ENCODE data around the gene PSMA5. TPM values are rescaled to one million over a fixed set of nuclear protein-coding genes. Genes with fewer than 3 reads are reported as not detected.

Gene PSMA5
- total and polyA plus RNA-seq, 2 of the 4 experiments (the other 2 are of a cell fraction) = 75.5 to 107 TPM

DNA sequence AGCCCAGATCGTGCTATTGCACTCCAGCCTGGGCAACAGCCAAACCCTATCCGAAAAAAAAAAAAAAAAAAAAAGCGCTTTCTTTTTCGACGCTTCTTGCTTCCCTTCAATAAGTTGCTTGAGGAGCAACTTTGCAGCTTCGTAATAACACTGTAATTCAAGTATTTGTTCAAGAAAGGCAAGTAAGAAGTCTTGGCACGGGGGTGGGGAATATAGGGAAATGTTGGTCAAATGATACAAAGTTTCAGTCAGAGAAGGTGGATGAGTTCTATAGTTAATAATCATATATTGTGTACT is 871 bp upstream of the PSMA5 start:
- Histone ChIP-seq H3K79me1 (ENCODE audit: low read depth in 1 of 2, low read length in 2 of 2) (peaks cover 9 to 40% of the 10 kb centered on the region in 2 experiments), H2AK9ac (replicated peaks; ENCODE audit: low read depth, low read length, poor library complexity) (peak overlapping the region; percentile 98), H3K4ac (ENCODE audit: low read depth, low read length) (peak overlapping the region; percentile 78), H2AFZ (replicated peaks; ENCODE audit: low read length, poor library complexity) (peak overlapping the region; percentile 96), H4K20me1 (ENCODE audit: insufficient read depth, low read length) (peaks cover 25% of the 10 kb centered on the region), H3K4me3 (ENCODE audit: insufficient read depth, low read depth, low read length) (peak overlapping the region; percentile 70), H2BK5ac (ENCODE audit: low read depth, low read length, poor library complexity, severe bottlenecking) (peak overlapping the region; percentile 79), H3K9me1 (ENCODE audit: insufficient read depth, low read length) (peaks cover 3% of the 10 kb centered on the region; the same call in 1 of the 2 replicates), H2AK5ac (ENCODE audit: low read depth, low read length) (no peak overlapping the region), H2BK20ac (ENCODE audit: low read depth, low read length) (no peak overlapping the region), H3K9me3 (ENCODE audit: control insufficient read depth, insufficient read depth, low read length) (no peaks in the 10 kb centered on the region), H2BK120ac (ENCODE audit: low read depth, low read length) (no peak overlapping the region), H4K91ac (ENCODE audit: insufficient read depth, low read depth, low read length) (0 out of 2 replicates have a peak overlapping the region, but pooled peaks have one; percentile 31), H4K8ac (ENCODE audit: low read depth in 2 of 2, low read length in 2 of 2) (peak overlapping the region; percentile 37 to 90), H3K9ac (ENCODE audit: low read depth, low read length) (peak overlapping the region; percentile 72; the same call in 1 of the 2 replicates), H3K56ac (ENCODE audit: extremely low read depth, insufficient read depth, low read length) (peak overlapping the region; percentile 13; the same call in 1 of the 2 replicates), H3K4me1 (ENCODE audit: control insufficient read depth, insufficient read depth, low read length) (peaks cover 8% of the 10 kb centered on the region), H3K27me3 (ENCODE audit: control insufficient read depth, insufficient read depth, low read length) (no peaks in the 10 kb centered on the region), H3K4me2 (ENCODE audit: low read depth, low read length) (peak overlapping the region; percentile 71), H3K36me3 (ENCODE audit: control insufficient read depth, insufficient read depth, low read length) (no peaks in the 10 kb centered on the region), H3K14ac (replicated peaks; ENCODE audit: low read depth, low read length) (peak overlapping the region; percentile 81), H3K23ac (ENCODE audit: low read depth, low read length) (peak overlapping the region; percentile 48; the same call in 1 of the 2 replicates), H3K18ac (ENCODE audit: low read depth, low read length) (no peak overlapping the region), H3K27ac (ENCODE audit: insufficient read depth, low read length) (peak overlapping the region; percentile 76; the same call in 1 of the 2 replicates), H2BK15ac (ENCODE audit: low read depth, low read length) (no peak overlapping the region), H4K5ac (ENCODE audit: low read depth, low read length) (no peak overlapping the region)
- ATAC-seq (ENCODE audit: low read depth) = no peak
- dilution Hi-C loops (cut with HindIII; ENCODE audit: low sequenced_read_pairs, unreplicated experiment) (no loop called here), in situ Hi-C loops (cut with MboI; ENCODE audit: low sequenced_read_pairs) (no loop called here), intact Hi-C loops (cut with micrococcal nuclease) (loop anchor here (2.0 kb wide), 1 partner anchor 106 kb away; no protein-coding TSS in a partner anchor)
- ChIA-PET CTCF (interaction anchor here (1.5 kb wide), 1 partner anchor 27 kb away, joined by 4 read pairs; no protein-coding TSS in a partner anchor), POLR2A (ENCODE audit: unreplicated experiment) (interaction anchor here (0.6 kb wide), 2 partner anchors 170 to 178 kb away, joined by 7 to 10 read pairs; partner anchors contain the start of gene CELSR2)
- no peak for DNase-seq
- BruUV-seq (replicated peaks) = no TSS peak
- TF ChIP-seq CEBPB (IDR thresholded peaks at IDR 0.05; ENCODE audit: low read depth, low read length) = no peak
- TF ChIP-seq FOS (IDR thresholded peaks at IDR 0.05; ENCODE audit: low read depth, low read length) = no peak
- TF ChIP-seq SMC3 (IDR thresholded peaks at IDR 0.05; ENCODE audit: low read depth, low read length) = no peak
- TF ChIP-seq MXI1 (IDR thresholded peaks at IDR 0.05; ENCODE audit: borderline replicate concordance, low read depth, low read length) = no peak
- TF ChIP-seq, protein P1, sequence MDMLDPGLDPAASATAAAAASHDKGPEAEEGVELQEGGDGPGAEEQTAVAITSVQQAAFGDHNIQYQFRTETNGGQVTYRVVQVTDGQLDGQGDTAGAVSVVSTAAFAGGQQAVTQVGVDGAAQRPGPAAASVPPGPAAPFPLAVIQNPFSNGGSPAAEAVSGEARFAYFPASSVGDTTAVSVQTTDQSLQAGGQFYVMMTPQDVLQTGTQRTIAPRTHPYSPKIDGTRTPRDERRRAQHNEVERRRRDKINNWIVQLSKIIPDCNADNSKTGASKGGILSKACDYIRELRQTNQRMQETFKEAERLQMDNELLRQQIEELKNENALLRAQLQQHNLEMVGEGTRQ (IDR thresholded peaks at IDR 0.05; ENCODE audit: low read depth, low read length) = no peak
- TF ChIP-seq CHD1 (IDR thresholded peaks at IDR 0.05; ENCODE audit: low read depth, low read length) = no peak
- no peak for TF ChIP-seq POLR2A (IDR thresholded peaks at IDR 0.05; ENCODE audit: low read depth, low read length)
- TF ChIP-seq, protein P2, sequence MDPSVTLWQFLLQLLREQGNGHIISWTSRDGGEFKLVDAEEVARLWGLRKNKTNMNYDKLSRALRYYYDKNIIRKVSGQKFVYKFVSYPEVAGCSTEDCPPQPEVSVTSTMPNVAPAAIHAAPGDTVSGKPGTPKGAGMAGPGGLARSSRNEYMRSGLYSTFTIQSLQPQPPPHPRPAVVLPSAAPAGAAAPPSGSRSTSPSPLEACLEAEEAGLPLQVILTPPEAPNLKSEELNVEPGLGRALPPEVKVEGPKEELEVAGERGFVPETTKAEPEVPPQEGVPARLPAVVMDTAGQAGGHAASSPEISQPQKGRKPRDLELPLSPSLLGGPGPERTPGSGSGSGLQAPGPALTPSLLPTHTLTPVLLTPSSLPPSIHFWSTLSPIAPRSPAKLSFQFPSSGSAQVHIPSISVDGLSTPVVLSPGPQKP (IDR thresholded peaks at IDR 0.05; ENCODE audit: borderline replicate concordance, low read depth, low read length) = no peak
- TF ChIP-seq MAFK (IDR thresholded peaks at IDR 0.05; ENCODE audit: low read depth, low read length) = no peak
- TF ChIP-seq BHLHE40 (IDR thresholded peaks at IDR 0.05; ENCODE audit: low read depth, low read length) = no peak
- no peak for TF ChIP-seq RAD21 (IDR thresholded peaks at IDR 0.05; ENCODE audit: low read length)
- no peak for TF ChIP-seq NFE2L2 (IDR thresholded peaks at IDR 0.05; ENCODE audit: low read depth, low read length)
- TF ChIP-seq RCOR1 (IDR thresholded peaks at IDR 0.05; ENCODE audit: insufficient replicate concordance, low read length) = no peak
- TF ChIP-seq RFX5 (IDR thresholded peaks at IDR 0.05; ENCODE audit: low read depth, low read length) = no peak
- no peak for TF ChIP-seq MAZ (IDR thresholded peaks at IDR 0.05; ENCODE audit: borderline replicate concordance, low read depth, low read length)
- TF ChIP-seq, protein P3, sequence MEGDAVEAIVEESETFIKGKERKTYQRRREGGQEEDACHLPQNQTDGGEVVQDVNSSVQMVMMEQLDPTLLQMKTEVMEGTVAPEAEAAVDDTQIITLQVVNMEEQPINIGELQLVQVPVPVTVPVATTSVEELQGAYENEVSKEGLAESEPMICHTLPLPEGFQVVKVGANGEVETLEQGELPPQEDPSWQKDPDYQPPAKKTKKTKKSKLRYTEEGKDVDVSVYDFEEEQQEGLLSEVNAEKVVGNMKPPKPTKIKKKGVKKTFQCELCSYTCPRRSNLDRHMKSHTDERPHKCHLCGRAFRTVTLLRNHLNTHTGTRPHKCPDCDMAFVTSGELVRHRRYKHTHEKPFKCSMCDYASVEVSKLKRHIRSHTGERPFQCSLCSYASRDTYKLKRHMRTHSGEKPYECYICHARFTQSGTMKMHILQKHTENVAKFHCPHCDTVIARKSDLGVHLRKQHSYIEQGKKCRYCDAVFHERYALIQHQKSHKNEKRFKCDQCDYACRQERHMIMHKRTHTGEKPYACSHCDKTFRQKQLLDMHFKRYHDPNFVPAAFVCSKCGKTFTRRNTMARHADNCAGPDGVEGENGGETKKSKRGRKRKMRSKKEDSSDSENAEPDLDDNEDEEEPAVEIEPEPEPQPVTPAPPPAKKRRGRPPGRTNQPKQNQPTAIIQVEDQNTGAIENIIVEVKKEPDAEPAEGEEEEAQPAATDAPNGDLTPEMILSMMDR (conservative IDR thresholded peaks at IDR 0.05; ENCODE audit: low read depth, low read length) = no peak
- 0% methylated on average over 1 of the region's 7 CpGs; no CpG with 5 or more reads in 1 of the 2 experiments for WGBS, 2 experiments (ENCODE audit: extremely low coverage in 2 of 2, insufficient read length in 1 of 2)
